Thyroid gland (tissue), 4 donors: ENCODE results near the gene CACNA1E.

Source experiments
- POLR2A ChIP-seq, 2 donors: fragments of 450-650 bp; IDR thresholded peaks; one replicate each; pipeline ENCODE4 v1.6.1; 2017; ENCODE audit warnings: antibody characterized with exemption in 2 of 2, mild to moderate bottlenecking in 2 of 2, moderate library complexity in 1 of 2
- TF ChIP-seq, protein P1 (sequence below), 6 experiments: fragments of 200-600 bp in 3 of 6; fragments of 450-650 bp in 3 of 6; sonication (generic) in 3 of 6; IDR thresholded peaks; one replicate each; pipeline ENCODE4 v1.5.1; 2016 to 2019; ENCODE audit warnings: antibody characterized with exemption in 6 of 6, mild to moderate bottlenecking in 2 of 6, inconsistent platforms in 1 of 6, moderate library complexity in 1 of 6

DNA sequence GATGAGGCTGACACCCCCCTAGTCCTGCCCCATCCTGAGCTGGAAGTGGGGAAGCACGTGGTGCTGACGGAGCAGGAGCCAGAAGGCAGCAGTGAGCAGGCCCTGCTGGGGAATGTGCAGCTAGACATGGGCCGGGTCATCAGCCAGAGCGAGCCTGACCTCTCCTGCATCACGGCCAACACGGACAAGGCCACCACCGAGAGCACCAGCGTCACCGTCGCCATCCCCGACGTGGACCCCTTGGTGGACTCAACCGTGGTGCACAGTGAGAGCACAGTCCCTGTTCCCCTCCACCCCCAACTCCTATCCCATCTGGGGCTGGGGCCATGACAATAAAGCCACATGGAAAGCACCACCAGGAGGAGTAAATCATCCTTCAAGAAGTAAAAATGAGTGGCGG, 250.2 kb downstream of the CACNA1E start:
- TF ChIP-seq, protein P1, sequence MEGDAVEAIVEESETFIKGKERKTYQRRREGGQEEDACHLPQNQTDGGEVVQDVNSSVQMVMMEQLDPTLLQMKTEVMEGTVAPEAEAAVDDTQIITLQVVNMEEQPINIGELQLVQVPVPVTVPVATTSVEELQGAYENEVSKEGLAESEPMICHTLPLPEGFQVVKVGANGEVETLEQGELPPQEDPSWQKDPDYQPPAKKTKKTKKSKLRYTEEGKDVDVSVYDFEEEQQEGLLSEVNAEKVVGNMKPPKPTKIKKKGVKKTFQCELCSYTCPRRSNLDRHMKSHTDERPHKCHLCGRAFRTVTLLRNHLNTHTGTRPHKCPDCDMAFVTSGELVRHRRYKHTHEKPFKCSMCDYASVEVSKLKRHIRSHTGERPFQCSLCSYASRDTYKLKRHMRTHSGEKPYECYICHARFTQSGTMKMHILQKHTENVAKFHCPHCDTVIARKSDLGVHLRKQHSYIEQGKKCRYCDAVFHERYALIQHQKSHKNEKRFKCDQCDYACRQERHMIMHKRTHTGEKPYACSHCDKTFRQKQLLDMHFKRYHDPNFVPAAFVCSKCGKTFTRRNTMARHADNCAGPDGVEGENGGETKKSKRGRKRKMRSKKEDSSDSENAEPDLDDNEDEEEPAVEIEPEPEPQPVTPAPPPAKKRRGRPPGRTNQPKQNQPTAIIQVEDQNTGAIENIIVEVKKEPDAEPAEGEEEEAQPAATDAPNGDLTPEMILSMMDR (IDR thresholded peaks at IDR 0.05) = no peak
- no peak for TF ChIP-seq POLR2A (IDR thresholded peaks at IDR 0.05)
